Measurements from ENCODE around the gene NGDN. TPM values are rescaled to one million over a fixed set of nuclear protein-coding genes. Genes with fewer than 3 reads are reported as not detected.

Gene NGDN
- total and polyA plus RNA-seq, 2 of the 8 experiments (the other 6 are each of a cell fraction or from before 2014, with no cell fraction given): 39.8 to 48.8 TPM

DNA sequence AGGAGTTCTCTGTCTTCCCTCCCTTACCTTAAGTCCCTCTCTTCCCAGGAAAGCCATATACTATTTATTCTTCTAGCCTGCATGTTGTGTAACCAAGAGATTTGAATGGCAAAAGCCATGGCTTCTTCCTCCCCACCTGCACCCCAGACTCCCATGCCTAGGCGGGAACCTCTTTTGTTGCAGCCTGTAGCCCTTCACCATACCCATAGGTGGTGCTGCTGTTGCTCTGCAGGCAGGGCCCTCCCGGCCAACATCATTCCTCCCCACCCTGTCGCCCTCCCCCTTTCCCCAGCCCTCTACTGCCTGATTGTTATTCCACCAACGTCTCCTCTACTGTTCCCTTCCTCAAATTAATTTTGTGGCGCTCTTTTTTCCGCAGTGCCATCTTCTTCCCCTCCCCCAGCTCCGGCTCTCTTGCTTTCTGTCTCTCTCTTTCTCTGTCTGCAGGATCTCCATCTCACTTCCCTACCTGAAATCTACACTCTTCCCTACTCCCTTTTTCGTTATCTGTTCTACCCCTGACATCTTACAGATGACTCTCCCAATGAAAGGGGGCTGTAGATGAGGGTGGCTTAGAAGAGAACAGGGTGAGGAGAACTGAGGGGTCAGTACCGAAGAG, 13.8 kb downstream of the NGDN start (continued):
- TF ChIP-seq SIX5 (IDR thresholded peaks at IDR 0.05; ENCODE audit: low read depth, low read length): no peak
- no peak for TF ChIP-seq BCL11A (IDR thresholded peaks at IDR 0.05; ENCODE audit: low read depth in 2 of 2, low read length in 2 of 2)
- TF ChIP-seq KDM1A (IDR thresholded peaks at IDR 0.05; ENCODE audit: borderline replicate concordance, low read length): no peak
- no peak for TF ChIP-seq RNF2 (IDR thresholded peaks at IDR 0.05; ENCODE audit: borderline replicate concordance, low read depth, low read length, missing control alignments, poor library complexity, severe bottlenecking)
- no peak for TF ChIP-seq GTF2F1 (IDR thresholded peaks at IDR 0.05; ENCODE audit: borderline replicate concordance, low read depth, low read length)
- TF ChIP-seq RXRA (IDR thresholded peaks at IDR 0.05; ENCODE audit: insufficient read depth, low read depth, low read length): no peak
- TF ChIP-seq RFX5 (IDR thresholded peaks at IDR 0.05; ENCODE audit: borderline replicate concordance, low read depth, low read length): no peak
- no peak for TF ChIP-seq POU5F1 (IDR thresholded peaks at IDR 0.05; ENCODE audit: low read depth, low read length)
- TF ChIP-seq TAF7 (optimal IDR thresholded peaks at IDR 0.05; ENCODE audit: borderline replicate concordance, low read depth, low read length): no peak
- no peak for TF ChIP-seq NANOG (IDR thresholded peaks at IDR 0.05; ENCODE audit: insufficient read depth, low read depth, low read length, poor library complexity, severe bottlenecking)
- no peak for TF ChIP-seq SP4 (IDR thresholded peaks at IDR 0.05; ENCODE audit: low read length)
- TF ChIP-seq MAFK (IDR thresholded peaks at IDR 0.05; ENCODE audit: low read depth, low read length): no peak
- TF ChIP-seq, protein P1, sequence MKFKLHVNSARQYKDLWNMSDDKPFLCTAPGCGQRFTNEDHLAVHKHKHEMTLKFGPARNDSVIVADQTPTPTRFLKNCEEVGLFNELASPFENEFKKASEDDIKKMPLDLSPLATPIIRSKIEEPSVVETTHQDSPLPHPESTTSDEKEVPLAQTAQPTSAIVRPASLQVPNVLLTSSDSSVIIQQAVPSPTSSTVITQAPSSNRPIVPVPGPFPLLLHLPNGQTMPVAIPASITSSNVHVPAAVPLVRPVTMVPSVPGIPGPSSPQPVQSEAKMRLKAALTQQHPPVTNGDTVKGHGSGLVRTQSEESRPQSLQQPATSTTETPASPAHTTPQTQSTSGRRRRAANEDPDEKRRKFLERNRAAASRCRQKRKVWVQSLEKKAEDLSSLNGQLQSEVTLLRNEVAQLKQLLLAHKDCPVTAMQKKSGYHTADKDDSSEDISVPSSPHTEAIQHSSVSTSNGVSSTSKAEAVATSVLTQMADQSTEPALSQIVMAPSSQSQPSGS (IDR thresholded peaks at IDR 0.05; ENCODE audit: low read length): no peak
